C4-2B (cell line): ENCODE data around the gene TRPV5.

Source experiments
- CTCF ChIP-seq: fragments of 450-650 bp; conservative IDR thresholded peaks from 2 replicates; pipeline ENCODE4 v1.5.1; 2017; ENCODE audit warnings: mild to moderate bottlenecking
- ZFX ChIP-seq: fragments of 450-650 bp; IDR thresholded peaks from 2 replicates; pipeline ENCODE4 v1.6.1; 2017

- TF ChIP-seq CTCF, result no peak
- TF ChIP-seq ZFX, result no peak
Measured at GRCh38 chr7:142925413-142925812, 8.1 kb downstream of the TRPV5 start.
